Activated CD8-positive, alpha-beta memory T cell treated with anti-CD3 and anti-CD28 coated beads for 4 hours (primary cell): ENCODE data around the gene AFDN.

Experiments
- DNase-seq, 2 donors: peaks; one replicate each; pipeline ENCODE4 v3.0.0-alpha.2; 2020; ENCODE audit warnings: low read depth in 2 of 2

Gene AFDN

DNA sequence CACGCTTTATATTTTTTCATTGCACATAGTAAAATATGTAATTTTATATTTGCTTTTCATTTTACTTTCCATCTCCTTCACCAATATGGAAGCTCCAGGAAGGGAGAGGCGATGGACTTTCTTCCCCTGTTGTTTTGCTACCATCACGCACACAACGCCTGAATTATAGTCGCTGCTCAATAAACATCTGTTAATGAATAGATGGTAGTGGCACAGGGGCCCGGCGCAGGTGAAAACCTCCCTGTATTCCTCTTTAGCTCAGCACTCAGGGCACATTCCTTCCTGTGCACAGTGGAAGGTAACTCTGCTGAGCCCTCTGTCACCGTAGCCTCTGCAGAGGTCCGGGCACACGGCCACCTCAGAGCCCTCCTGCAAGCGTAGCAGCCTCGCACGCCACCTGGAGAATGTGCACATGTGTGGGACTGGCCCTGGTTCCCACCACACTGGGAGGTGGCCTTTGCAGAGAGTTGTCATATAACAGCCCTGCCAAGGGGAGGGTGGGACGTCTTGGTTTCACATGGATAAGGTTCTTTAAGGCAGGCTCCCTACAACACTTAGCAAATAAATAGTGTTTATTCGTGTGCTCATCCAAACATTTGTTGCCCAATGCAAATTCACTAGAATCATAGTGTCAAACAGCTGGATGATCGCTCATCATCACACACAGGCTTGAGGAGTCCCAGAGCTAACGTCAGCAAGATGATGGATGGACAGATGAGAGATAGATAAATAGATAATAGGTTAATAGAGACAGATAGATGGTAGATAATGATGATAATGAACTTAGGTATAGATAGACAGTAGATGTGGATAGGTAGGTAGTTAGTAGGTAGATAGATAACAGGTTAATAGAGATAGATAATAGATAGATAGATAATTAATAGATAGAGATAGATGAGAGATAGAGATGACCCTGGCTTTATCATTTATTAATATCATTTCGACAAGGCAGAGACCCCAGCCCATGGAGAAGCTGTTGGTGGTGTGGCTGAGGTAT, 32.3 kb upstream of the AFDN start:
- no peak for DNase-seq

DNA sequence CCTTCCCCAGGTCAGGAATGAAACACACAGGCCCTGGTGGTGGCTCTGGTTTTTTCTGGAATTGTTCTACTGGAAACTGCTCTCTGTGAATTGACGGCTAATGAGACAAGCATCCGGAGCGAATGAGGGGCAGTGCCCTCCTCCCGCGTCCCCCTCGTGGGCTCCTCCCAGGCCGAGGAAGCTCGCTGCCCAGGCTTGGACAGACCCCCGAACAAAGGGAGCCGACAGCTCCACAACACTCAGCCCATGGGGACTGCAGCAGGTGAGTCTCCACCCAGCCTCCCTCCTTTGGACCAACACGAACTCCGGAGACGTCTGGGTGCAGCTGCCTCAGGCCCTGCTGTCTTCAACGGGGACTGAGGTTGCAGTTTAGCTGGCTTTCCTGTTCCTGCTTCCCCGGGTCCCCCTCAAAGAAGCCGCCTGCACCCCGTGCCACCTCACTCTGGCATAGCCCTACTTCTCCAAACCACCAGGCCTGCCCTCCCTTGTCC, 31.3 kb upstream of the AFDN start:
- DNase-seq = no peak

- no peak for DNase-seq
These were observed 30.9 kb upstream of the AFDN start for GRCh38 chr6:167795874-167796191.

- no peak for DNase-seq
These were observed 30.3 kb upstream of the AFDN start for GRCh38 chr6:167796192-167796981.

GRCh38 chr6:167797011-167797471, 29.7 kb upstream of the AFDN start:
- DNase-seq = no peak

DNA sequence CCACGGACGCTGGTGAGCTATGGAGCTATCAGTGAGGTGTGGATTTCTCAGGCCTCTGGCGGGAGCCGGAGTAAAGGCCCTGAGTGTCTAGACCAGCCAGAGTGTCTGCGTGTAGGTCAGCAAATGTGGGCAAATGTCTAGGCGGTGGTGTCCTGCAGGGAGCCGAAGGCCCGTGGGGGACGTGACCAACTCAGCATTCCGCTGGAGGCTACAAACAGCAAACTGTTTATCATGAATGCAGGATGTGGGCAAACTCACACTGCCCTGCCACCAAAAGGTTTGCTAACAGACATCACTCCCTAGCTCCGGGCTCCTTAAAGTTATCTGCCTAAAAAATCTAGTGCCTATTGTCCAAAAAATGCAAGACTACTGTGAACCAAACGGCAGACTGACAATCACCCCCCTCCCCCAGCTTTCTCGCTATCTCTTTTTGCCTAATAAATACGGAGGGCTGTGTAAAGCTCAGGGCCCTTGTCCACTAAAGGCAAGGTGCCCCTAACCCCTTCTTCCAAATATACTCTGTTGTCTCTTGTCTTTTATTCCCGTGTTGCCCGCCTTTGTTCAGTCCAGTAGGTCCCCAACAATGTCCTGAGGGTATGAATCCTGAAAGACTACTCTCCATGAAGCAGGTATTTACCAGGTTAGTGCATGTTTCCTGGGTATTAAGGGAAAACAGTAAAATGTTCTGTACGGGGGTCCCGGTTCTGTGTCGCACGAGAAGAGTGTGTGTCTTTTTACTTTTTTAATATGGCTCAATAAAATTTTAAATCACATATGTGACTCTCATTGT, 29.0 kb upstream of the AFDN start:
- no peak for DNase-seq

DNA sequence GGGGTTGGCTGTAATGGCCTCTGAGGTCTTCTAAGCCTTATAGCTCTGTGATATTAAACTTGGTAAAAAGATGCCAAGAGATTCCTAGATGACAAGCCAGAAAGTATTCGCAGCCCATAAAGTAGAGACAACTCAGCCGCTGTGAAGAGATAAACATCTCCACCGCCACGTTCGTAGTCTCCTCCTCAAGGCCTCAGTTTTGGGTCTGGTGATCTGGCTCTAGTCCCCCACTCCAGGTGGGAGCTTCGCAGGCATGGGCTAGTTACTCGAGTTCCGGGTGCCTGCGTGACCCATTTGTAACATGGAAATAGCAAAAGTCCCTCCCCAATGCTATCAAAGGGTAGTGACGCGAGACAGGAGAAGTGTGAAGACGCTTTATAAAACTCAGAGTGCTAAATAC, 28.3 kb upstream of the AFDN start:
- no peak for DNase-seq

- no peak for DNase-seq
These were observed 27.5 kb upstream of the AFDN start for GRCh38 chr6:167799033-167799821.

- no peak for DNase-seq
These were observed 26.2 kb upstream of the AFDN start for GRCh38 chr6:167800549-167800948.

DNA sequence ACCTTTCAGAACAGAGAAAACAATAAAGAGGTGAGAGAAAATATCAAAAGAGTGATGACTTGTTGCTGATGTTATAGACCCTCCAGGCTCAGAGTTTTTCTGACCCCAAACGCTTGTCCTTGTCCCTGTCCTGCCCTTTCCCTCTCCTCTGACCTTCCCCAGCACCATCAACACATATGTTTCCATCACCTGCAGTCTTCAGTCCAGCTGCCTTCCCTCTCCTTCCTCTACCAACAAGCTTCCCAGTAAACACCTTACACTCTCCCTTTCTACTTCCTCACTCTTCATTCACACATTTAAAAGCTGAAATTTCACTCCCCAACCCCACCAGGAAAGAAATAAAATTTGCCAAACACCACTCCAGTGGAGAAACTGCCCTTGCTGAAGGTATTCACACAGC, 25.4 kb upstream of the AFDN start:
- DNase-seq = no peak

- no peak for DNase-seq
These were observed 24.4 kb upstream of the AFDN start for GRCh38 chr6:167802339-167802738.

DNA sequence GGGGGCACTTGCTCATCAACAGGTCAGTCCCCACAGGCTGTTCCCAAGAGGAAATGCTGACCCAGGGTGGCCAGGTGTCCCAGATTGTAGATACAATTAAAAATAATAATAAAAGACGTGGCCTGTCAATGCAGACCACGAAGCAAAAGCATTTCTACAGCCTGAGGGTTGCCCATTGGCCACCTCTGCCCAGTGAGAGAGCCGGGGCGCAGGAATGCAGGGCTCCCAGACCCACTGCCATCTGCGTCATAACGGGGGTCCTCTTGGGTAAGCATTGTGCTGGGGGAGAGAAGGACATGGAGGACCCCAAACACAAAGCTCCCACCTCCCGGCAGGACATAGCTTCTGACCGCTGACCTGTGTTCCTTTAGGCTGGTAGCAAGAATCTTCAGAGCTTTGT, 22.9 kb upstream of the AFDN start:
- DNase-seq = no peak

GRCh38 chr6:167804281-167805013, 22.3 kb upstream of the AFDN start:
- DNase-seq = no peak

DNA sequence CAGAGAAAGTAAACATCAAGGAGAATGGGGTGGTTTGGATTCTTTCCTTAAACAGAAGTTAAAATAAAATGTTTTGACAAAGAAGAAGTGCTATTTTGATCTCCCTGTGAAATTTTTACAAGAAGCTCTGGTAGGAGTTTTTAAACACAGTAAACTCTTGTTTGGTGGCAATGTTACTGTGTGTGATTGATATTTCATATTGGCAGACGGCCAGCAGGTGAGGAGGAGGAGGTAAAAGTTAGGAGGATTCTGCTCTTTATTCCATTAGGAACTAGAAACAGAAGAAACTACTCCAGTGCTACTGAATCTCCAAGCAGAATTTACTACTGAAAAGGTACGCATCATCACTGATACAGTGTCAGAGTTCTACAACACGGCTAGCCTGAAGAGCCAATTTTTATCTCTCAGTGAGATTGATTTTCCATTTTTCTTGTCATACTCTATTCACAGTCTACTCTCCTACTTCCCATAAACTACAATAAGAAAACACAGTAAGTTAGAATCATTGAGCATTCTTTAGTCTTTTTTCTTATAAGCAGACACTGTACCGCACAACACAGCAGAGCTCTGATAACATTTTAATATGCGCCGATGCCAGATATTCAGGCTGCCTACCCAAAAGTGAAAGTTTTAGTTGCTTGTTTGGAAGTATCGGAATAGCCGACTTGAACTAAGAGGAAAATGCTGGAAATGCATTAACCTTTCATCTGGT, 21.2 kb upstream of the AFDN start:
- no peak for DNase-seq

GRCh38 chr6:167806061-167806700, 20.5 kb upstream of the AFDN start:
- DNase-seq = no peak

DNA sequence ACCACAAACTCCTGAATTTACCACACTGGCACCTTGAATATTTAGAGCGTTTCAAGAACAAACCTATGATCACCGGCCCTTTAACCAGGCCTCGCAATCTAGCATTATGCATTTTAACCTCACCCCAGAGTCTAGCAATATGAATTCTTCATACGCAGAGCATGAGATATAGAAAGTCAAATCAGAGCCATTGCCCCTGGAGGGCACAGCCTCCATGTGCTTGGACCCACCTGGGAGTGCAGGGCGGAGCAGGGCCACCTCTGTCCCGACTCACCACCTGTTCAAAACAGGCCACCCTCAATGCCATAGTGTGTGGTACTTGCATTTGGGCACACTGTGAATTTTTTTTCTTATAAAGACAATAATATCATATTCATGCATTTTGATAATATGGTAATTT, 19.5 kb upstream of the AFDN start:
- DNase-seq = no peak

GRCh38 chr6:167807756-167808155, 19.0 kb upstream of the AFDN start:
- DNase-seq = no peak

- DNase-seq = no peak
These were observed 15.7 kb upstream of the AFDN start for GRCh38 chr6:167811040-167811439.

- DNase-seq = no peak
These were observed 15.1 kb upstream of the AFDN start for GRCh38 chr6:167811442-167812087.
